Stimulated activated CD4-positive, alpha-beta T cell treated with anti-CD3 and anti-CD28 coated beads, Interleukin-4, amount 100 ng/mL, for 1 hour (primary cell): Measurements from ENCODE around the gene PRB2.
"Not testable (repeated sequence)": the region's sequence is repeated elsewhere in the genome, so short reads cannot be mapped to it uniquely, and the experiment has no call there.

ENCODE experiments used
- DNase-seq: peaks from one replicate; pipeline ENCODE4 v3.0.0-alpha.2; 2020

Gene PRB2

DNA sequence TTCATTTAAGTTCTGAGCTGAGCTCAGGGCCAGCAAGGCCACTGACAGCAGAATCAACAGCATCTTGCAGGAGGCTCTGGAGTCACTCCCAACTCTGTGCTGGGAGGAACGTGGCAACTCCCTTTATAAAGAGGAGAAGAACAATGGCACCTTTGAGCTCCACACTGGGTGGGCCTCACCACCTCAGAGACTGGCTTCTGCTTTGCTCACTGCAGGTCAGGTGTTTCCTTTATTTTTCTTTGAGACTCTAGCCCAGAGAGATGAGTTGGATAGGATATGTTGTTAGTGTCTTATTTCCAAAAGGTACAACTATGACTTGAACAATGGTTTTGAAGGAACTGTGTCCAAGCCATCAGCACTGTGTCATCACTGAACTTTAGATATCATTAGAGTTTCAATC is at the start of gene PRB2:
PRB2 (minus strand) TSS at position 101 of the 400 bp plus-strand sequence; CDS start at position 63, 38 bp downstream.
- not testable (repeated sequence) for DNase-seq

GRCh38 chr12:11437966-11438365 is 42.6 kb upstream of the PRB2 start:
- DNase-seq: no peak

DNA sequence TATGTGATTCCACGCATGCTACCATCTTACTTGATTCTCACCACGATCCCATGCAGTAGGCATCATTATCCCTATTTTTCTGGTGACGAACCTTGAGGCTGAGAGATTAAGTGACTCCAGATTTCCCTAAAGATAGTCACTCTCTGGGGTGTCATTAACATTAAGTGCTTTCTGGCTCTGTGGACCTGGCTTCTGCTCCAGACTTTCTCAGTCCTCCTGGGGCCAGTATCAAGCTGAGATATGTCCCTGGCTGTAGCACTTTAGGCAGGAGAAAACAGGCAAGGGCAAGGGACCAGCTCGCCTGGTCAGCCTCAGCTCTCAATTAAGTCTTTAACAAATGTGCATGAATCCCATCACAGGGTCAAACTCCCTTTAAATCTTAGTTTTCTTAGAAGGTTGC is 38.3 kb upstream of the PRB2 start:
- no peak for DNase-seq

DNA sequence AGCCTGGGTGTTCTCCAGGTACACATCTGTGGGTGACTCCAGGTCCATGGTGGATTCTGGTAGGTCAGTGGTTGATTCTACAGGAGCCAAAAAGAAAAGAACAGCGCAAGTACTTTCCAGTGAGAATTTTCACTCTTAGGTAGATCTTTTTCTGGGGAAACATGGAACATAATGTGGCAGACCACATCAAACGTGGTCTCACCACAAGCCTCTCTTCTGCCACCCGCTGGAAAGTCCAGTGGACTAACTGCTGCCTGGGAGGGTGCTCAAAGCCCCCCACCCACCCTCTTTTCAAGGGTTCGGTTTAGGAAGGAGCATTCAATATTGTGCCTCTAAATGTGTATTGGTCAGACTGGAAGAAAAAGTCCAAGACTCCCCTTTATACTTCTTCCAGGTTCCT is 36.1 kb upstream of the PRB2 start:
- DNase-seq: no peak

GRCh38 chr12:11427341-11427740 is 32.0 kb upstream of the PRB2 start:
- DNase-seq: no peak

GRCh38 chr12:11412731-11413130 is 17.4 kb upstream of the PRB2 start:
- no peak for DNase-seq

DNA sequence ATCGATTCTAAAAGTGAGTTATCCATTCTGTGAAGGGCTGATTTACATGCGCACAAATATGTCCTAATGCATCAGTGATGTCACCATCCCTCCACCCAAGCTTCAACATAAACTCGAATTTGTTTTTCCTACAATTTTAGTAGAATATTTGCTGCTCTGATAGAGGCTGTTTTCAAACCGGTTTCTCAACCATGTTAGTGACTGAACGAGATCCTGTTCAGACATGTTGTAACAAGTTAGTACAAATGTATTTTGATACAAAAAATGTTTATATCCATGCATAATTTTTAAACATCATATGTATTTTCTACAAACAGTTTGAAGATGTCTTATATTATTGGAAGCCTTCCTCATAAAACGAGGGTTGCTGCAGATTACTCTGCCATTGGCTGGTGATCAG is 12.7 kb upstream of the PRB2 start:
- DNase-seq: no peak

DNA sequence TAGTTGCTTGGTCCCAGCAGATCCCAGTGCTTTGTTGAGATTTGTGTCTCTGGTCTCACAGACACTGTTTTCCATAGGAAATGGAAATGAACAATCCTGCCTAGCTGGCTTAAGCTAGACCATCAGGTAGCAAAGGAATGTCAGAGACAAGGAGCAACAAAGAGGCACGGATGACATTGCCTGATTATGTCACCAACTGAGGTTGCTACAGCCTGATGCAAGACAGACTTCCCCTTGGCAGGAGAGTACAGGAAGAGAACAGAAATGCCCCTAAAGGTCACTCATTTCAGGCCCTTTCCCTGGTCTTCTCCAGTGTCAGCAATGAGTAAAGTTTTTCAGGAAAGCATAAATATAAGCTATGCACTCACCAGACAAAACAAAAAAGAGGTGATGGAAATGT is 2.0 kb upstream of the PRB2 start:
- DNase-seq: no peak

DNA sequence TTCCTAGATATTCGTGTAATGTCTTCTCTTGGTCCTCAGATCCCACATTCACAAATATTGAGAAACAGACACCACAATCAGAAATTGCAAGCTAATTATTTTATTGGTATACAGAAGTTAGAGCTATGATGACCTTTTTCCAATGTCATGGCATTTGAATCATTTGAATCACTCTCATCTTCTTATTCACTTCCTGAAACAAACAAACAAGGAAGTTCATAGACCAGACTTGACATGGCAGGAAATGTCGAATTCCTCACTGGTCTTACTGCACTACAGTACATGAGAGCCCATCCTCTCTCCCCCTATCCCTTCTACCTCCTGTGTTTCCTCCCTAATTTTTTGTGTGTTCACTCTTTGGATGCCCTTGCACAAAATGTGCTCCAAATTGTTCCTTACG is 3.9 kb downstream of the PRB2 start:
- not testable (repeated sequence) for DNase-seq

DNA sequence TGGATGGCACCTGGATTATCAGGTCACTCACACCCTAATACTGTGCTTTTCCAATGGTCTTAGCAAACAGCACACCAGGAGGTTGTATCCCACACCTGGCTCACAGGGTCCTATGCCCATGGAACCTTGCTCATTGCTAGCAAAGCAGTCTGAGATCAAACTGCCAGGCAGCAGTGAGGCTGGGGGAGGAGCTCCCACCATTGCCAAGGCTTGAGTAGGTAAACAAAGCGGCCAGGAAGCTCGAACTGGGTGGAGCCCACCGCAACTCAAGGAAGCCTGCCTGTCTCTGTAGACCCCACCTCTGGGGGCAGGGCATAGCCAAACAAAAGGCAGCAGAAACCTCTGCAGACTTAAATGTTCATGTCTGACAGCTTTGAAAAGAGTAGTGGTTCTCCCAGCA is 17.9 kb downstream of the PRB2 start:
- DNase-seq: not testable (repeated sequence)

GRCh38 chr12:11361151-11361550 is 34.2 kb downstream of the PRB2 start:
- no peak for DNase-seq

GRCh38 chr12:11360205-11360883 is 35.0 kb downstream of the PRB2 start:
- DNase-seq: not testable (repeated sequence)

GRCh38 chr12:11351736-11352135 is 43.6 kb downstream of the PRB2 start:
- DNase-seq: not testable (repeated sequence)

DNA sequence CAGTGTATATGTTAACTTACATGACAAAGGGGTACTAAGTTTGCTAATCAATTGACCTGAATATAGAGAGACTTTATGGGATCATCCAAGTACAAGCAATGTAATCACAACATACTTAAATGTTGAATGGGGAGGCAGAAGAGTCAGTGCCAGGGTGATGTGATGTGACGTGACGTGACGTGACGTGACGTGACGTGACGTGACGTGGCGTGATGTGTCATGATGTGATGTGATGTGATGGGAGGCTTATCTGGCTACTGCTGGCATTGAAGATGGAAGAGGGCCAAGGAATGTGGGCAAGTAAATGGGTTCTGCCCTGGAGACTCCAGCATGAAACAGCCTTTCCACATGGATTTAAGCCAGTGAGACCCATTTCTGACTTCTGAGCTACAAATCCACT is 46.9 kb downstream of the PRB2 start:
- no peak for DNase-seq

DNA sequence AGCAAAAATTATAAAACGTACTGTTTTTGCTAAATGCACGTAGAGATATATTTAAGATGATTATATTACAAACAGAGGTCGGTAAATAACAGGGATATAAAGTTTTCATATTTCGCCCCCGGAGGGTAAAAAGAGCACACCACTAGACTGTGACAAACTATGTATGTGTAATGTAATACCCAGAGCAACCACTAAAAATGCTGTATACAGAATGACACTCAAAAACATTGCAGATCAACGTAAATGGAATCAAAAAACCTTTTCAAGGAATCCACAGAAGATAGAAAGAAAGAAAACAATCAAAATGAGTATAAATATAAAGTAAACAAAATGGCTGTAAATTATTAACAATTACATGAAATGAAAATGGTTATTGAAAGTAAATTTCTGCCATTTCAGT is 47.6 kb downstream of the PRB2 start:
- DNase-seq: no peak

GRCh38 chr12:11344500-11344899 is 50.9 kb downstream of the PRB2 start:
- no peak for DNase-seq
